HCEC 1CT (cell line): Measurements from ENCODE around the gene CCDC116.
"Not testable (repeated sequence)": the region's sequence is repeated elsewhere in the genome, so short reads cannot be mapped to it uniquely, and the experiment has no call there.

Experiments used
- DNase-seq: peaks from one replicate; pipeline ENCODE4 v3.0.0-alpha.2; 2017

CCDC116 gene

DNA sequence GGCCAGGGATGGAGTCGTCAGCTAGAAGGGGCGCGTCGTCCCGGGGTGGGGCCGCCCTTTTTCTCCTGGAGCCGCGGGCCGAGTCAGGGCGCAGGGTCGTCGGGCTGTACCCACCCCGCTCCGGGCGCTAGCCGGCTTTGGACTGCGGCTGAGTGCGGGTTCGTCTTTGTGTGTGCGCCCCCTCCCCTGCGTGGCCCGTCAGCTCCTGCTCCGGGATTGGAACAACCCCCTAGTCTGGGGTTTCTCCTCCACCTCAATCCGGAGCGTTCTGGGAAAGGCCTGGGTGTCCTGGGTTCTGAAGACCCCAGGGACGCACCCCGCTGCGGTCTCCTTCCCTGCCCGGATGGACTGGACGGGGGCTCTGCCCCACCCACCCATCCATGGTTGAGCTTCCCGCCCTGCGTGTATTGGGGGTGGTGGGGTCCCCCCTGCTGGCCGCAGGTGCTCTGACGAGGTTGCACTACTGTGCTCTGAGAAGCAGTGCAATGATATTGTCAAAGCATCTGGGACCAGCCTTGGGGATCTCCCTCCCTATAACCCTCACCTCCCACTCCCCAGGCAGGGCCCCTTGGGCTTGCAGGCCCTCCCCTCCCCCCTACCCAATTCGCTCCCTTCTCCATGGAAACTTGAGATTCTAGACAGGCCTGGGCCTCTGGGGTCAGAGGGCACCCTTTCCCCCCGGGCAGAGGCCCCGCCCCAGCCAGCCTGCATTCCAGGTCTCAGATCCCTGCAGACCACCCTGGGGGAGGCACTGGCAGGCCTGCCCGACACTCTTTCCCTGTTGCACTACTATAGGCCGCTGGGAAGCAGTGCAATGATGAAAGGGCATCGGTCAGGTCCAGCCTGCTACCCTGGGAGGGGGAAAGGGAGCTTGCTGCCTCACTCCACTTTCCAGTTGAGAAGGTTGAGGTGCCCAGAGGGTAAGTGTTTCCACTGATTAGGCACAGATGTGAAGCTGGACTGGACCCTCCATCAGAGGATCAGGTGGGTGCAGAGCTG lies 20.3 kb downstream of the CCDC116 start:
- no peak for DNase-seq

DNA sequence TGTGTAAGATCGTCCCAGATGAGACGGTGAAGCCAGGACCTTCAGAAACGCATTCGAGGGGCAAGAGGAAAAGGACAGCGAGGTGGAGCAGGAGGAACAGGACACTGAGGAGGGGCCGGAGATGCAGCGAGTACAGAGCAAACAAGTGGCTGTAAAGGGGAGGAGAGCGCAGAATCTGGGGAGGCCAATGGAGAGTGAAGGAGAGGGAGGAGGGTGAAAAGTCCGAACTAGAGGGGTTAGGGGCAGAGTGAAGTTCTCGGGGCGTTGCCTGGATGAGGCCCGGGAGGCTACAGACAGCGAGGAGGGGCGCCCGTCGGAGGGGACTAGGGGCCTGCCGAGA lies 24.4 kb downstream of the CCDC116 start:
- DNase-seq, result no peak

DNA sequence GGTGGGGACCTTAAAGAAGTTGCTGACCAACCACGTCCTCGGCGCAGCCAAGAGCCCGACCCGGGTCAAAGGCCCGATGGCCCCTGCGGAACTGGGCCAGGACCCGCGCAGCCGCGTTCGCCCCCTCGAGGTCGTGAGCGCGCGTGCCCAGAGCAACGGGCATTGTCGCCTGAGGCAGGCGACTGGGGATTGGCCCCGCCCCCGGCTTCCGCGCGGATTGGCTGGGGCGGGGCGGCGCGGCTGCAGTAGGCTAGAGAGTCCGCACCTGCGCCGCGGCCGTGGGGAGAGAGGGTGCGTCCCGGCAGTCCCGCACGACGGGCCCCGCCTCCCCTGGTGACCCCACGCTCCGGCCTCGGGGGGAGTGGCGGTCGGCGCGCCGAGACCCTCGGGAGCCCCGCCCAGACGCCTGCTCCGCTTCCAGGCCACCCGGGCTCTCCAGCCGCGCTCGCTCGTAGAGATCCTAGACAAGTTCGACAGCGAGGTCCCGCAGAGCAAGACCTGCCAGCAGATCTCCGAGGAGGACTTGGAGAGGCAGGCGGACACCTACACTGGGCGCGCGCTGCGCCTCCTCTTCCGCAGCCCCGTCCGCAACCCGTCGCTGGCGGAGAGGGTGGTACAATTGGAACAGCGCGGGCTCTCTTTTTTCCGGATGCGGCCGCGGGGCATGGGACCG lies 24.9 kb downstream of the CCDC116 start:
- no peak for DNase-seq

DNA sequence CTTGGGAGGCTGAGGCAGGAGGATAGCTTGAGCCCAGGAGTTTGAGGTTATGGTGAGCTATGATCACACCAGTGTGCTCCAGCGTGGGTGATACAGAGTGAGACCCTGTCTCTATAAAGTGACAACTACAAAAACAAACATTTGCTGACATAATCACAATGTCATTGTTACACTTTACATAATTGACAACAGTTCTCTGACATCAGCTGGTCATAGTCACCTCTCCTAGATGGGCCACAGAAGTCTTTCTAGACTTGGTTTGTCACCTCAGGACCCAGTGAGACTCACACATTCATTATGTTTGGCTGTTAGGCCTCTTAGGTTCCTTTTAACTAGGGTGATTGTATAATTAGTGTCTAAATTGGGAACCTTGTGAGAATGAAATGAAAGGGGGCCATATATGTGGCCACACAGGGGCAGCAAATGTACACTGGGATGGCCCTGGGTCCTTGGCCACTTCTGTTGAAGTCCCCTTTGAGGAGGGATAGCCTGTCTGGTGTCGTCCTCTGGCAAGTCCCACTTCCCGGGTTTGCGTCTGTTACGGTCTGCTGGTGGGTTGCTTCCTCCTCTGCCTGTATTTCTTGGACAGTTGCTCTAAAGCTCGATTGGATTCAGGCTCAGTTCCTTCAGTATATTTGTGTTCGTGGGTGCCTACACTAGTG lies 27.4 kb downstream of the CCDC116 start:
- no peak for DNase-seq

DNA sequence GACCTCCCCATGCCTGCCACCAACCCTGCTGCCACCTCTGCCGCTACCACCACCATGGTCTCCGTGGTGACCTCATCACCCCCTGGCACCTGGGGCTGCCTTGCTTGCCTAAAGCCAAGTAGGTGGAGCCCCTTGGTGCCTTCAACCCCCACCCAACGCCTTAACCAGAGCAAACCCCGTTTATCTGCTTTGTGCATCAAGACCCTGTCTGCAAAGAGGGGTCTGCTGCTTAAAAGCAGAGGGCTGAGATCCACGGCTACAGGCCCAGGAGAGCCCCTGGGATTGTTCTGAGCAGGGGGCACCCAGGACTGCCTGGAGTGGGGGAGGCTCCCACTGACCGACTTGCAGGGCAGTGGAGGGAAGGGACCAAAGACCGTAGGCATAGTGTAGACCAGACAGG lies 28.3 kb downstream of the CCDC116 start:
- no peak for DNase-seq

DNA sequence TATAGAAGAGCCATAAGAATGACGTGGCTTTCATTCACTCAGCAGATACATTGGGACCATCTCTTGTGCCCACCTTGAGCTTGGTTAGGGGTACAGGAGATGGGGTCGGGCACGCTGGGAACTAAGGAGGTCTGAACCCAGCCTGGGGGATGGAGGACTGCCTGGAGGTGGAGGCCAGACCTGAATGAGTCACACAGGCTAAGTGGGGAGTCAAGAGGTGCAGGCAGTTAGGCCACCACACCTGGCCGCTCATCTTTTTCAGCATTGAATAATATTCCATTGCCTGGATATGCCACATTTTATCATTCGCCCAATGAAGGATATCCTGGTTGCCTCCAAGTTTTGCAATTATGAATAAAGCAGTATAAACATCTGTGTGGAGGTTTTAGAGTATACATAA lies 29.4 kb downstream of the CCDC116 start:
- DNase-seq, result no peak

DNA sequence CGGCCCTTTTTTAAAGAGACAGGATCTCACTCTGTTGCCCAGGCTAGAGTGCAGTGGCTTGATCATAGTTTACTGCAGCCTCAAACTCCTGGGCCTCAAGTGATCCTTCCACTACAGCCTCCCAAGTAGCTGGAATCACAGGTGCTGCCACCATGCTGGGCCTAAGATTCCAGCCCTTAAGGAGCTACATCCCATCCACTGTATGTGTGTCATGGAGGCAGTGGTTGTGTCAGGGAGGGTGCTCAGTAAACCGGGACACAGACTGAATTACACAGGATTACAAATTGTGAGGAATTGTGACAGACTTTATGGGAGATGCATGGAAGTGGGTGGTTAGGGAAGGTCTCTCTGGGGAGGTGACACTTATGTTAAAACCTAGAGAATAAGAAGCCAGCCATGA lies 31.2 kb downstream of the CCDC116 start:
- no peak for DNase-seq

DNA sequence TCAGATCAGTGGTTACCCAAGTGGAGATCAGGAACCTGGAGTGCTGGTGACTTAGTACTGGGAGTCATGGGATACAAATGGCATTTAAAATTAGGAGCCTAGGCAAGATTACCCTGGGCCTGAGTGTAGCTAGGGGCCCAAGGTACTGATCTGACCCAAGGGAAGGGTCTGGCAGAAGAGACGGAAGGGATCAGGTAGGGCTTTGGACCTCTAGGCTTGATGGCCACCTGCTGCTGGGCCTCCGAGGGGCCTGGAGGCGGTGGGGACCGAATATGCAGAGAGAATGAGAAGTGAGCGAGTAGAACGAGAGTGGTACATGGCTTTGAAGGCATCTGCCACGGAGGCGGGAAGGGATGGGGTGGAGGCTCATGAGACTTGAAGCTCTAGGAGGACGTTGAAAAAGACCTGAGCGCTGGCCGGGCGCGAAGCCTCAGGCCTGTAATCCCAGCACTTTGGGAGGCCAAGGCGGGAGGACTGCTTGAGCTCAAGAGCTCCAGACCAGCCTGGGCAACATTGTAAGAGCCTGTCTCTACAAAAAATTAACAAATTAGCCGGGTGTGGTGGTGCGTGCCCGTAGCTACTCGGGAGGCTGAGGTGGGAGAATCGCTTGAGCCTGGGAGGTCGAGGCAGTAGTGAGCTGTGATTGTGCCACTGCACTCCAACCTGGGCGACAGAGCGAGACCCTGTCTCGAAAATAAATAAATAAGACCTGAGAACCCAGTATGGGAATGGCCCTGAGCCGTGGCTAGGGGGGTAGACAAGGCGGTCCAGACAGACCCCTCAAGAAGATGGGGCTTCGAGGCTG lies 32.7 kb downstream of the CCDC116 start:
- no peak for DNase-seq

DNA sequence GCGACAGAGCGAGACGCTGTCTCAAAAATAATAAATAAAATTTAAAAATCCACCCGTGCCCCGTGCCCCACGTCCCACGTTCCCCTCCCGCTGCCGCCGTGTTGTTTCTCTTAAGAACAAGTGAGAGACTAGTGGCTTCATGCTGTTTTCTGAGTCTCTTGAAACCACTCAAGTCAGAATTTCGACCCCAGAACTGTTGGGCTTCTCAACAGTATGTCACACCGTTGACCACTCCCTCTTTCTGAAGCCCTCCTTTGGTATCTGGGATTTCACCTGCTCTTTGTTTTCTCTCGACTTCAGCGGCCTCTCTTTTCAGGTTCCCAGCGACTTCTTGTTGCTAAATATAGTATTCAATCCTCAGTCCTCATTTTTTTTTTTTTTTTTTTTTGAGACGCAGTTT lies 34.2 kb downstream of the CCDC116 start:
- no peak for DNase-seq

DNA sequence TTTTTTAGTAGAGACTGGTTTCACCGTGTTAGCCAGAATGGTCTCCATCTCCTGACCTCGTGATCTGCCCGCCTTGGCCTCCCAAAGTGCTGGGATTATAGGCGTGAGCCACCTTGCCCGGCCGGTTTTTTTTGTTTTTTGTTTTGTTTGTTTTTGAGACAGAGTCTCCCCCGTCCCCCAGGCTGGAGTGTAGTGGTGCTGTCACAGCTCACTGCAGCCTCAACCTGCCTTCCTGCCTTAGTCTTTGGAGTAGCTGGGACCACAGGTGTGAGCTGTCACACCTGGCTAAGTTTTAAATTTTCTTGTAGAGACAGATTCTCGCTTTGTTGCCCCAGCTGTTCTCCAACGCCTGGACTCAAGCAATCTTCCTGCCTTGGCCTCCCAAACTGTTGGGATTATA lies 36.5 kb downstream of the CCDC116 start:
- no peak for DNase-seq

DNA sequence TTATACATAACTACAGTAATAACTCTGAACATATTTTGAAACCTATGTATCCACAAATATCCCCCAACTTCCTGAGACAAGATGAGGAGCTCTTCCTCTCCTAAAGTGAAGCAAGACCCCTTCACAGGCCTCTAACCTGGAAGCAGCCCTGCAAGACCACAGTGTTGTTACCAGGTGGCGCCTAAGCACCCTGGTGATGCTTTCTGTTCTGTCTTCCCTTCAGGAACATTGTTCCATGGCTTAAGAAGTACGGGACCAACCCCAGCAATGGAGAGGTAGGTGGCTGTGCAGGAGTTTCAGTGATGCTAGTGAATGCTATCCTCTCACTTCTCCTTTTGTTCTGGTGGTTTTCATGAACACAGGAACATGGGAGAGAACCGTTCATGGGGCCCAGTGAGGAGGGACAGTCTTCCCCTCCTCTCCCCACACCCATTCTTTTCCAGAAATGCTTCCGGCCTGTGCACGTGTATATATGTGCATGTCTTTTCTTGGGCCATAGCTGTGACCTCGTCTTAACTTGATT lies 39.6 kb downstream of the CCDC116 start:
- no peak for DNase-seq

DNA sequence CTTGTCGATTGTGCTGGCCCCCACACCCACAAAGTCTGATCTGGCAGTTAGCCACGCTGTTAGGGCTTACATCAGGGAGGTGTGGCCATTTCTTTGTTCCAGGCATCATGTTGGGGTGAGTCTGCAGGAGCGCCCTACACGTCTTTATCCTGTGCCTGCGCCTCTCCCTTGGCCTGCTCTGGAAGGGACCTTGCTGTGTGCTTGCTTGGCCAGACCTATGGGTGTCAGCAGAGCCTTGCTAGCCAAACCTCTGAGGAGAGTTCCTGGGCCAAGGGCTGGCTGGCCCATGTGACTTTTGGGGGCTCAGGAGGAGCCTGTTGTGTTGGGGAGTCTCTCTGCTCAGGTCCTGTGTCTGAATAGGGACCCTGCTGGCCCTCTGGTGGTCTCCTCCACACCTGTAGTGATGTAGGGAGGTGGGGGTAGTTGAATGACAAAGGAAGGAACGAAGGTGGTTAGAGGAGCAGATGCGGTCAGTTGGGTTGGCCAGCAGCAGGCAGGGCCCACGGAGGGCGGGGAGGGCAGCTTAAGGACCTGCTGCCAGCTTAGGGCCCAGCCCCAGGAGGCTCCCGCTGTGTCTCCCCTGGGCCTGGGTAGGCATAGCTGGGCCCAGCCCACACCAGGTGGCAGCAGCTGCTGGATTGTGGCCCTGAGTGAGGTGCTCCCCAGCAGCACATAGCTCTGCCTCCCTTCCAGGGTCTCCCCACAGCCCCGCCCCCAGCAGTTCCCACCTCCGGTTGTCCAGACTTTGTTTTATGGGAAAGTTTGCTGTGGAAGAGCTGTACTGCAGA lies 41.2 kb downstream of the CCDC116 start:
- DNase-seq, result no peak

DNA sequence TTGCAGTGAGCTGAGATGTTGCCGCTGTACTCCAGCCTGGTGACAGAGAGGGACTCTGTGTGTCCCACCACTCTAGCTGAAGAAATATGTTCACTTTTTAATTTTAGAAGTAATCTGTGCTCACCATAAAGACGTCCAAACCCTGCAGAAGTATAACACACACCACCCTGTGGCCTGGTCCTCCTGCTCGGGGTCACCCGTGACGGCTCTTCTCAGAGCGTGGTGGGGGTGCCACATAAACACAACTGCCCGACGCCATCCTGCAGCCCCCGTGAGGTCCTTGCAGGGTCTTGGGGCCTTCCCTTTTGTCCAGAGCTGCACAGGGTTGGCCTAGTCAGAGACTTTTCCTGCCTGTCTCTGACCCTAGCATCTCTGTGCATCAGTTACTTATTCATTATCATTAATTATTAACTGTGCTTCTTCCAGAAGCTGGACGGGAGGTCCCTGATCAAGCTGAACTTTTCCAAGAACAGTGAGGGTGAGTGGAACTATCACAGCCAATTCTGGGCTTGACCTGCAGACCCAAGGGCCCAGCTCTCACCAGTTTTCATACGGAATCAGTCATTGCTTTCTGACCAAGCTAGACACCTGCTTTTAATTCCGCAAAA lies 42.2 kb downstream of the CCDC116 start:
- no peak for DNase-seq

DNA sequence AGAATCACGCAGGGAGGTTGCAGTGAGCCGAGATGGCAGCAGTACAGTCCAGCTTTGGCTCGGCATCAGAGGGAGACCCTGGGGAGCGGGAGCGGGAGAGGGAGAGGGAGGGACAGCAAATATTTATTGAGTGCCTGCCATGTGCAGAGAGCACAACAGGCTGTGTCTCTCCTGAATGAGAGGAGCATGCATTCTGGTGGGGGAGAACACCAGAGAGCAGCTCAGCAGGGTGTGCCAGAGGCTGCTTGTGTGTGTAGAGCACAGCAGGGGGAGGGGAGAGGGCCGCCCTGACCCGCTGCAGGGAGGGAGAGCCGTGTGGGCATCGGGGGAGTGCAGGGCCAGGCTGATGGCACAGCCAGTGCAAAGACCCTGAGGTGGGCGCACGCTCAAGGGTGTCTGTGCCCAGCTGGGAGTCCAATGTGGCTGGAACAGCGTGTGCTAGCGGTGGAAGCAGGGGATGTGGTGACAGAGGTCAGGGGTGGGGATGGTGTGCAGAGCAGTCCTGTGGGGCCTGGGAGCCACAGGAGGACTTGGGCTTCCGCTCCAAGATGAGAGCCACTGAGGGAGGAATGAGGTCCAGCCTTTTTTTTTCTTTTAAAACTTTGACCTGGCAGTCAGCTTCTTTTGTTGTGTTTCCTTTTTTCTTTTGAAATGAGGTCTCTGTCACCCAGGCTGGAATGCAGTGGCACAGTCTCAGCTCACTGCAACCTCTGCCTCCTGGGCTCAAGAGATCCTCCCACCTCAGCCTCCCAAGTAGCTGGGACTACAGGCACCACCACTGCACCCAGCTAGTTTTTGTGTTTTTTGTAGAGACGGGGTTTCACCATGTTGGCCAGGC lies 45.3 kb downstream of the CCDC116 start:
- no peak for DNase-seq

DNA sequence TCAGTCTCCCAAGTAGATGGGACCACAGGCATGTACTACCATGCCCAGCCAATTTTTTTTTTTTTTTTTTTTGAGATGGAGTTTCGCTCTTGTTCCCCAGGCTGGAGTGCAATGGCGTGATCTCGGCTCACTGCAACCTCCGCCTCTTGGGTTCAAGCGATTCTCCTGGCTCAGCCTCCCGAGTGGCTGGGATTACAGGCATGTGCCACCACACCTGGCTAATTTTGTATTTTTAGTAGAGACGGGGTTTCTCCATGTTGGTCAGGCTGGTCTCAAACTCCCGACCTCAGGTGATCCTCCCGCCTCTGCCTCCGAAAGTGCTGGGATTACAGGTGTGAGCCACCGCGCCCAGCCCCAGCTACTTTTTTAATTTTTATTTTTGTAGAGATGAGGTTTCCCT lies 46.3 kb downstream of the CCDC116 start:
- not testable (repeated sequence) for DNase-seq

DNA sequence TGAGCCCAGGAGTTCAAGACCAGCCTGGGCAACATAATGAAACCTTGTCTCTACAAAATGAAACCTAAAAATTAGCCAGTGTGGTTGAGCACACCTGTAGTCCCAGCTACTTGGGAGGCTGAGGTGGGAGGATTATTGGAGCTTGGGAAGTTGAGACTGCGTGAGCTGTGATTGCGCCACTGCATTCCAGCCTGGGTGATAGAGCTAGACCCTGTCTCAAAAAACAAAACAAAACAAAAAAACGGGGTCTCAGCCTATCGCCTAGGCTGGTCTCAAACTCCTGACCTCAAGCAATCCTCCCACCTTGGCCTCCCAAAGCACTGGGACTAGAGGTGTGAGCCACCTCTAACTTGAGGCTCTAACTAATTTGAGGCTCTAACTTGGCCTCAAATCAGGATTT lies 46.8 kb downstream of the CCDC116 start:
- DNase-seq, result no peak

DNA sequence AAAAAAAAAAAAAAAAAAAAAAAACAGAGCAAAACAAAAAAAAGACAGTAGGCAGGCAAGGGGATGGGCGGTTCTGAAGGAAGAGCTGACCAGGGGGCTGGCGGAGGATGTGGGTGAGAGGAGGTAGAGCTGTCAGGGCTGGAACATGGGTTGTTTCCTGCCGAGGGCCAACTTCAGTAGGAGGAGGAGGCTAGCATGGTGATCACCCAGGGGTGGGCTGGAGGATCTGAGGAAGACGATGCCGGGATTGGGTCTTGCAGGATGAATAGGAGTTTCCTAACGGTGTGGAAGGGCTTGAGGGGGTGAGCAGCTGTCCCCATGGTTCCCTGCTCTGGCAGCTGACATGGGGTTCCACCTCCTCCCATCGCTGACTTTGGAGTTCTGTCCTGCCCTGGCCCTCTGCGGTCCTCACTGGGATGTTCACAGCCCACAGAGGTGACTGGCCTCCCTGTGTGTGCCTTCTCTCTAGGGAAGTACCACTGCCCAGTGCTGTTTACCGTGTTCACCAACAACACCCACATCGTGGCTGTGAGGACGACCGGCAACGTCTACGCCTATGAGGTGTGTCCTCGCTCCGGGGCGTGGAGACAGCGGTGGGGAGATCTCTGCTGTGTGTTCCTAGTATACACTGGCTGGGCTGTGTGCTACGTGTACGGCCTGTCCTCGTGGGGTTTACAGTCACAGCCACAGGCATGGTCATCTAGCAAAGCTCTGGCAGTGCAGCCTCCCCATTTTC lies 48.4 kb downstream of the CCDC116 start:
- DNase-seq, result no peak

DNA sequence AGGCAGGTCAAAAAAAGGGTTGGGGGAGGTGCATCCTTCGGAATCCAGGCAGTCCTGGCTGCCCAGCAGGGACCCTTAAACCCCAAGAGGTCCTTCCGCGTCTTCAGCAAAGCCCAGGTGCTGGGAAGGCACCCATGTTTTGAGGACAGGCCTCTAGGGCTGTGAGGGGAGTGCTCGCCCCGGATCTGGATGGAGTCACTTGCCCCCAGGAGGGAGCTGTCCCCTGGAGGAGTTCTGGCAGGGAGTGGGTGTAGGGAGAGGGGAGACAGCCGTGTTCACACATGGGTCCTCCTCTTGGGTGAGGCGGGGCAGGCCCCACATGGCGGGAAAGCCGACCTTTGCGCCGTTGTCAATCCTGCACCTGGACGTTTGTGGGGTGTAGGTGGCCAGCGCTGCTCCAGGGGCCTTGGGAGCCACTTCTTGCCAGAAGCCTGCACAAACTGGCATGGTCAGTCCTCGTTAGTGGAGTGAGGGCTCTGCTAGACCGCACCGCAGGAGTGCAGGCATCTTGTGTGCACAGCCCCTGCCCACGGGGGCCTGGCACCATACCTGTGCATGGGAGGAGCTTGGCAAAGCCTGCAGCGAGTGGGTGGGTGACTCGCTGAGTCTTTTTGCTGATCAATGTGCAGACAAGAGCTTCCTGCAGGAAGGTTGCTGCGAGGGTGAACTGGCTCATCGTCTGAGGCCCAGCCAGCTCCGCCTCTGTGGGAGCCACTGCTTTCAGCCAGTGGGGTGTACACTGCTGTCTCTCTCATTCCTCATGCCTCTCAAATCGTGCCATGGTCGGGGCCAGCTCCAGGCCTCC lies 49.2 kb downstream of the CCDC116 start:
- DNase-seq, result no peak
